RPMI8226 (cell line): ENCODE data around the gene EMP3.
"Not testable (repeated sequence)": the region's sequence is repeated elsewhere in the genome, so short reads cannot be mapped to it uniquely, and the experiment has no call there.

ENCODE experiments used
- DNase-seq: peaks from one replicate; pipeline ENCODE4 v3.0.0-alpha.2; 2015

The EMP3 gene

GRCh38 chr19:48348737-48349136 lies 23.4 kb downstream of the EMP3 start:
- no peak for DNase-seq

DNA sequence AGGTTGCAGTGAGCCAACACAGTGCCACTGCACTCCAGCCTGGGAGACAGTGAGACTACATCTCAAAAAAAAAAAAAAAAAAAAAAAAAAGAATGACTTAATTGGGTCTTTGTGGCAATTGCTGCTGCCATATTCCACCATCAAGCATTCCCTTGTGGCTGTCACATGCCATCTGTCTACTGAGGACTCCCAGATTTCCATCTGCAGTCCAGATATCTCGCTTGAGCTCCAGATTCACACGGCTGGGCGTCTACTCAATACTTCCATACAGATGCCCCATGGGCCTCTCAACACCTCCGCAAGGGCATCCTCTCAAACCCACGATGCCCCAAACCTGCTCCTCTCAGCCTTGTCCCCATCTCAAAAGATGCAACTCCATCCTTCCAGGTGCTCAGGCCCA lies 25.5 kb downstream of the EMP3 start:
- DNase-seq, result no peak

GRCh38 chr19:48351341-48351752 lies 26.0 kb downstream of the EMP3 start:
- peak; percentile 68 for DNase-seq

GRCh38 chr19:48353677-48354076 lies 28.3 kb downstream of the EMP3 start:
- DNase-seq, result no peak

DNA sequence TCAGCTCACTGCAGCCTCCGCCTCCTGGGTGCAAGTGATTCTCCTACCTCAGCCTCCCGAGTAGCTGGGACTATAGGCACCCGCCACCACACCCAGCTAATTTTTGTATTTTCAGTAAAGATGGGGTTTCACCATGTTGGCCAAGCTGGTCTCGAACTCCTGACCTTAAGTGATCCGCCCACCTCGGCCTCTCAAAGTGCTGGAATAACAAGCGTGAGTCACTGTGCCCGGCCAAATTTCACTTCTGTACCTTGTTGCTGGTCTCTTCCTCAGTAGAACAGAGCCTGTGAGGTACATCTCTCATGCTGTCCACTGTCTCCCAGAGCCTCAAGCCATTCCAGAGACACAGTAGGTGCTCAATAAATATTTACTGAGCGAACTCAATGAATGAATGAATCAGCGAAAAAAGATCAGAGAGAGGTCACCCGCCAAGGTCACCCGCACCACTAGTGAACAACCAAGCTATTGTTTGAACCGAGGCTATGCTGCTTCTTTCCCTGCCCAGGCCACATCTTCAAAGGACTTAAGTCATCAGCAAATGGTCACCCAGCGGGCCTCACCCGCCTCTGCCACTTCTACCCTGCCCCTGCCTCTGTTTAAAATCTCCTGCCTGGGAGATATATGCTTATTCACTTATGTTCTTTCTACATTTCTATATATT lies 29.1 kb downstream of the EMP3 start:
- no peak for DNase-seq

GRCh38 chr19:48355365-48355954 lies 30.1 kb downstream of the EMP3 start:
- DNase-seq, result no peak

GRCh38 chr19:48359123-48359522 lies 33.8 kb downstream of the EMP3 start:
- no peak for DNase-seq

DNA sequence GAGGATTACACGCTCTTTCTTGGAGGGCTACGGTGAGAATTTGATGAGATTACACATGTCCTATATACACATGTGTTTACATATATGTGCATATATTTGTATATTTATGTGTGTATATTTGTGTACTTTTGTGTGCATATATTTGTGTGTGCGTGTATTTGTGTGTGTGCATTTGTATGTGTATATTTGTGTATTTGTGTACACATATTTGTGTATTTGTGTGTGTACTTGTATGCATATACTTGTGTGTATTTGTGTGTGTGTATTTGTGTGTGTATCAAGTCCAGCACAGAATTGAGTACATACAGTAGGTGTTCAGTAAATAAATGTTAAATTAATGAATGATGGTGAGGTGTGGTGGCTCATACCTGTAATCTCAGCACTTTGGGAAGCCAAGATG lies 36.6 kb downstream of the EMP3 start:
- no peak for DNase-seq

GRCh38 chr19:48362716-48363499 lies 37.6 kb downstream of the EMP3 start:
- peak; percentile 88 for DNase-seq

- DNase-seq, result no peak
These were observed 38.1 kb downstream of the EMP3 start for GRCh38 chr19:48363500-48363809.

DNA sequence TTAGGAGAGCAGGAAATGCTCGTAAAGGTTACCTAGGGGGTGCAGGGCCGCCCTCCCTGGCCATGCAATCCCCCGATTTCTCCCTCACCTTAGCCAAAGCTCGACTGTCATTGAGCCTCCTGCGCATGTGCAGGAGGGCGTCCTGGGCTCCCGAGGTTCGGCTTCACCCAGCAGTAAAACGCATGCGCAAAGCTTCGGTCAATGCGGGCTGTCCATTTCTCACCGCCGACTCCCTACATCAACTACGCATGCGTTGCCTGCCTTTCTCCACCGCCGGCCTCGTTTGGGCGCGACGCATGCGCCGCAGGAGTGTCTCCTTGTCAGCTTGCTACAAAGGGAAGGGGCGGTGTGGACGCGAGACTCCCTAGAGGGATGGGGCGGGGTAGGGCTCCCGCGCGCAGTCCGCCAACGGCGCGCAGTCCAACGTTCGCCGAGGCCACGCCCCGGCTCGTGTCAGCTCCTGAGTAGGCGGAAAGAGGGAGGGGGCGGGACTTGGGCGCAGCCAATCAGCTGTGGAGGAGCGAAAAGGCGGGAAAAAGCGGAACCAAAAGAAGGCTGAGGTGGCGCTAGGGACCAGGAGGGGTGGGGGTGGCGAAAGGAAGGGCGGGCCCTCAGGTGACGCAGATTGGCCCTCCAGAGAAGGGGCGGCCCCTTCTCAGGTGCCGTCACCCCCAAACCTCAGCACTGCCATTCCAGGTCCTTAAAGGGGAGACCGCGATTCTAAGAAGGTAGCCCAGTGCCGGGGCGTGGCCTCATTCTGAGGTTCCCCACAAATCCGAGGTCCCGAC lies 38.7 kb downstream of the EMP3 start, which contains the start of the genes SYNGR4 and TMEM143:
Gene SYNGR4, plus strand, starts transcription at position 558 of the 788 bp plus-strand sequence. CDS start 1,476 bp downstream, outside the sequence.
Gene TMEM143, minus strand, starts transcription at position 131 of the 788 bp plus-strand sequence. Its CDS starts 20 bp downstream, at position 111.
- peak; percentile 98 for DNase-seq

GRCh38 chr19:48364598-48365348 lies 39.4 kb downstream of the EMP3 start:
- no peak for DNase-seq

GRCh38 chr19:48365602-48366001 lies 40.2 kb downstream of the EMP3 start:
- DNase-seq, result no peak

- DNase-seq, result no peak
These were observed 42.5 kb downstream of the EMP3 start for GRCh38 chr19:48367855-48368254.

GRCh38 chr19:48368936-48369335 lies 43.6 kb downstream of the EMP3 start:
- DNase-seq, result no peak

DNA sequence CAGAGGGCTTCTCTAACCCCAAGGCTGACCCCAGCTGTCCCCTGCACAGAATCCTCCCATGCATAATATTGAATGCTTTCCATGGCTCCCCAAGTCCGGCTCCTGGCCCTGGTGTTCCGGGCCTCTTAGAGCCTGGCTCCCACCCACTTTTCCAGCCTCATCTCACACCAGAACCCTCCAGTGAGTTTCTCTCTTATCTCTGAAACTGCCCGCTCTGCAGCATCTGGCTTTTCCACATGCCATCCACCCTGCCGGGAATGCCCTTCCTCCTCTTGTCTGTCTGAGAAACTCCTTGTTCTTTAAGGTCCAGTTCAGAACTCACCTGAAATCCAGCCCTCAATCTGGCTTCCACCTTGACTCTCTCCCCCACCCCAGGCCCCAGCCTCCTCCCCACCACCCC lies 45.6 kb downstream of the EMP3 start:
- DNase-seq, result no peak

DNA sequence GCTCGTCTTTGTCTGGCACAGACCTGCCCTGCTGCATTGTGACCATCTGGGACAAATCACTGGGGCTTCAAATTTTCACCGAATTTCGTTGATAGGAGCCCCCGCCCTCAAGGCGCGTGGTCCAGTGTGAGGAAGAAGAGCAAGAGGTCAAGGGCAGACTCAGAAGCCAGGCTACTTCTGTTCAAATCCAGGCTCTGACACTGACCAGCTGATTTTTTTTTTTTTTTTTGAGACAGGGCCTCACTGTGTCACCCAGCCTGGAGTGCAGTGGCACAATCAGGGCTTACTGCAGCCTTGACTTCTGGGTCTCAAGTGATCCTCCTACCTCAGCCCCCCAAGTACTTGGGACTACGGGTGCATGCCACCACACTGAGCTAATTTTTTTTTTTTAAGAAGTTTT lies 46.0 kb downstream of the EMP3 start:
- no peak for DNase-seq

DNA sequence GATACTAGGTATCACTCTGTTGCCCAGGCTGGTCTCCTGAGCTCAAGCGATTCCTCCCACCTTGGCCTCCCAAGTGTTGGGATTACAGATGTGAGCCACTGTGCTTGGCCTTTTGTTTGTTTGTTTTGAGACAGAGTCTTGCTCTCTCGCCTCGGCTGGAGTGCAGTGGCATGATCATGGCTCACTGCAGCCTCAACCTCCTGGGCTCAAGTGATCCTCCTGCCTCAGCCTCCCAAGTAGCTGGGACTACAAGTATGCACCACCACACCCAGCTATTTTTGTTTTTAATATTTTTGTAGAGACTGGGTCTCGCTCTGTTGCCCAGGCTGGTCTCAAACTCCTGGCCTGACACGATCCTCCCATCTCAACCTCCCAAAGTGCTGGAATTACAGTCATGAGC lies 46.4 kb downstream of the EMP3 start:
- DNase-seq, result not testable (repeated sequence)

GRCh38 chr19:48372904-48373303 lies 47.6 kb downstream of the EMP3 start:
- peak; percentile 87 for DNase-seq

GRCh38 chr19:48373567-48373966 lies 48.2 kb downstream of the EMP3 start:
- DNase-seq, result no peak

DNA sequence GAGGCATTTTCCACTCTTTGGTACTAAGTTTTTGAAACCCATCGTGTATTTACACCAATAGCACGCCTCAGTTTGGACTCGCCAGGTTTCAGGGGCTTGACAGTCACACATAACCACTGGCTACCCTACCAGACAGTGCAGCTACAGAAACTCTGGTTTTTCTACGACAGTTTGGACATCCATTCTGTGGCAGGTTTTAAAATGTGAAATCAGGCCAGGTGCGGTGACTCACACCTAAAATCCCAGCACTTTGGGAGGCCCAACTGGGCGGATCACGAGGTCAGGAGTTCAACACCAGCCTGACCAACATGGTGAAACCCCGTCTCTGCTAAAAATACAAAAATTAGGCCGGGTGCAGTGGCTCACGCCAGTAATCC lies 52.8 kb downstream of the EMP3 start:
- no peak for DNase-seq

GRCh38 chr19:48379058-48379457 lies 53.7 kb downstream of the EMP3 start:
- DNase-seq, result no peak
